ENCODE measurements around the gene ARHGAP26.

The ARHGAP26 gene

GRCh38 chr5:142814122-142814521, 43.9 kb downstream of the ARHGAP26 start:
- DNase-seq (ENCODE audit: low spot score): no peak

- DNase-seq (ENCODE audit: low spot score): no peak
Measured at GRCh38 chr5:142815469-142815868, 45.3 kb downstream of the ARHGAP26 start.

GRCh38 chr5:142816531-142817430, 46.6 kb downstream of the ARHGAP26 start:
- DNase-seq (ENCODE audit: low spot score): no peak

- no peak for DNase-seq (ENCODE audit: low spot score)
Measured at GRCh38 chr5:142817949-142818431, 47.8 kb downstream of the ARHGAP26 start.

- no peak for DNase-seq (ENCODE audit: low spot score)
Measured at GRCh38 chr5:142819292-142819691, 49.1 kb downstream of the ARHGAP26 start.

GRCh38 chr5:142819825-142820224, 49.6 kb downstream of the ARHGAP26 start:
- no peak for DNase-seq (ENCODE audit: low spot score)

- no peak for DNase-seq (ENCODE audit: low spot score)
Measured at GRCh38 chr5:142820447-142820846, 50.3 kb downstream of the ARHGAP26 start.

- DNase-seq (ENCODE audit: low spot score): no peak
Measured at GRCh38 chr5:142821034-142821732, 51.0 kb downstream of the ARHGAP26 start.

GRCh38 chr5:142821733-142822487, 51.7 kb downstream of the ARHGAP26 start:
- no peak for DNase-seq (ENCODE audit: low spot score)

- DNase-seq (ENCODE audit: low spot score): no peak
Measured at GRCh38 chr5:142823126-142823525, 52.9 kb downstream of the ARHGAP26 start.

- DNase-seq (ENCODE audit: low spot score): no peak
Measured at GRCh38 chr5:142823806-142824205, 53.6 kb downstream of the ARHGAP26 start.

- DNase-seq (ENCODE audit: low spot score): no peak
Measured at GRCh38 chr5:142824391-142824790, 54.2 kb downstream of the ARHGAP26 start.

GRCh38 chr5:142825378-142826089, 55.4 kb downstream of the ARHGAP26 start:
- no peak for DNase-seq (ENCODE audit: low spot score)

- no peak for DNase-seq (ENCODE audit: low spot score)
Measured at GRCh38 chr5:142826093-142826492, 55.9 kb downstream of the ARHGAP26 start.

- DNase-seq (ENCODE audit: low spot score): no peak
Measured at GRCh38 chr5:142826741-142827492, 56.7 kb downstream of the ARHGAP26 start.

- DNase-seq (ENCODE audit: low spot score): no peak
Measured at GRCh38 chr5:142827934-142828576, 57.9 kb downstream of the ARHGAP26 start.

- DNase-seq (ENCODE audit: low spot score): no peak
Measured at GRCh38 chr5:142828797-142829535, 58.8 kb downstream of the ARHGAP26 start.

- DNase-seq (ENCODE audit: low spot score): no peak
Measured at GRCh38 chr5:142829801-142830220, 59.6 kb downstream of the ARHGAP26 start.

- DNase-seq (ENCODE audit: low spot score): no peak
Measured at GRCh38 chr5:142830241-142831008, 60.2 kb downstream of the ARHGAP26 start.

Measured in ecto neural progenitor cell (in vitro differentiated cells).